ENCODE results near the gene TUBB8. TPM values are rescaled to one million over a fixed set of nuclear protein-coding genes. Genes with fewer than 3 reads are reported as not detected.

Gene TUBB8
- total RNA-seq, 6 donors from 2014 or later = not detected

GRCh38 chr10:87177-88080 lies 38.3 kb upstream of the TUBB8 start:
- Histone ChIP-seq H3K4me3 (no peak overlapping the region), H3K4me1 (no peaks in the 10 kb centered on the region), H3K36me3 (no peaks in the 10 kb centered on the region), H3K9me3 (no peaks in the 10 kb centered on the region), H3K27me3 (no peaks in the 10 kb centered on the region), H3K27ac (no peak overlapping the region)
- TF ChIP-seq, protein P1, sequence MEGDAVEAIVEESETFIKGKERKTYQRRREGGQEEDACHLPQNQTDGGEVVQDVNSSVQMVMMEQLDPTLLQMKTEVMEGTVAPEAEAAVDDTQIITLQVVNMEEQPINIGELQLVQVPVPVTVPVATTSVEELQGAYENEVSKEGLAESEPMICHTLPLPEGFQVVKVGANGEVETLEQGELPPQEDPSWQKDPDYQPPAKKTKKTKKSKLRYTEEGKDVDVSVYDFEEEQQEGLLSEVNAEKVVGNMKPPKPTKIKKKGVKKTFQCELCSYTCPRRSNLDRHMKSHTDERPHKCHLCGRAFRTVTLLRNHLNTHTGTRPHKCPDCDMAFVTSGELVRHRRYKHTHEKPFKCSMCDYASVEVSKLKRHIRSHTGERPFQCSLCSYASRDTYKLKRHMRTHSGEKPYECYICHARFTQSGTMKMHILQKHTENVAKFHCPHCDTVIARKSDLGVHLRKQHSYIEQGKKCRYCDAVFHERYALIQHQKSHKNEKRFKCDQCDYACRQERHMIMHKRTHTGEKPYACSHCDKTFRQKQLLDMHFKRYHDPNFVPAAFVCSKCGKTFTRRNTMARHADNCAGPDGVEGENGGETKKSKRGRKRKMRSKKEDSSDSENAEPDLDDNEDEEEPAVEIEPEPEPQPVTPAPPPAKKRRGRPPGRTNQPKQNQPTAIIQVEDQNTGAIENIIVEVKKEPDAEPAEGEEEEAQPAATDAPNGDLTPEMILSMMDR (IDR thresholded peaks at IDR 0.05) = no peak
- TF ChIP-seq POLR2A (IDR thresholded peaks at IDR 0.05) (no peak), EP300 (IDR thresholded peaks at IDR 0.05) (no peak), POLR2AphosphoS5 (IDR thresholded peaks at IDR 0.05) (no peak)
- DNase-seq (peak in 1 of 2 donors; percentile 56), ATAC-seq (ENCODE audit: low FRiP score in 2 of 2) (no peak)
- 53 to 68% methylated on average over 11 to 19 of the region's 19 CpGs for WGBS, 2 donors

GRCh38 chr10:86031-86430 lies 36.9 kb upstream of the TUBB8 start:
- Histone ChIP-seq H3K27ac (no peak overlapping the region), H3K27me3 (no peaks in the 10 kb centered on the region), H3K36me3 (no peaks in the 10 kb centered on the region), H3K4me3 (no peak overlapping the region), H3K9me3 (no peaks in the 10 kb centered on the region), H3K4me1 (no peaks in the 10 kb centered on the region)
- peak in 1 of 2 donors; percentile 29 for DNase-seq
- 84 to 87% methylated on average over 5 to 10 of the region's 10 CpGs for WGBS, 2 donors
- TF ChIP-seq POLR2AphosphoS5 (IDR thresholded peaks at IDR 0.05) (no peak), POLR2A (IDR thresholded peaks at IDR 0.05) (no peak), EP300 (IDR thresholded peaks at IDR 0.05) (no peak)
- TF ChIP-seq, protein P1 (IDR thresholded peaks at IDR 0.05) = no peak
- no peak for ATAC-seq (ENCODE audit: low FRiP score in 2 of 2)

GRCh38 chr10:85044-85443 lies 35.9 kb upstream of the TUBB8 start:
- H3K4me1 ChIP-seq = no peaks in the 10 kb centered on the region
- H3K27me3 ChIP-seq = no peaks in the 10 kb centered on the region
- H3K9me3 ChIP-seq = no peaks in the 10 kb centered on the region
- H3K4me3 ChIP-seq = no peak overlapping the region
- 76 to 82% methylated on average over 7 to 8 of the region's 8 CpGs for WGBS, 2 donors
- no peak for ATAC-seq (ENCODE audit: low FRiP score in 2 of 2)
- no peak overlapping the region for H3K27ac ChIP-seq
- no peaks in the 10 kb centered on the region for H3K36me3 ChIP-seq
- TF ChIP-seq POLR2AphosphoS5 (IDR thresholded peaks at IDR 0.05) = no peak
- TF ChIP-seq, protein P1 (IDR thresholded peaks at IDR 0.05) = no peak
- TF ChIP-seq POLR2A (IDR thresholded peaks at IDR 0.05) = no peak
- TF ChIP-seq EP300 (IDR thresholded peaks at IDR 0.05) = no peak
- DNase-seq = peak in 1 of 2 donors; percentile 36

- TF ChIP-seq POLR2A (IDR thresholded peaks at IDR 0.05) = no peak
- no peaks in the 10 kb centered on the region for H3K4me1 ChIP-seq
- 84 to 85% methylated on average over 8 to 9 of the region's 9 CpGs for WGBS, 2 donors
- no peaks in the 10 kb centered on the region for H3K36me3 ChIP-seq
- no peak for ATAC-seq (ENCODE audit: low FRiP score in 2 of 2)
- DNase-seq = no peak
- H3K27ac ChIP-seq = no peak overlapping the region
- H3K27me3 ChIP-seq = no peaks in the 10 kb centered on the region
- no peak overlapping the region for H3K4me3 ChIP-seq
- no peaks in the 10 kb centered on the region for H3K9me3 ChIP-seq
These were observed 34.9 kb upstream of the TUBB8 start for GRCh38 chr10:83930-84530.

DNA sequence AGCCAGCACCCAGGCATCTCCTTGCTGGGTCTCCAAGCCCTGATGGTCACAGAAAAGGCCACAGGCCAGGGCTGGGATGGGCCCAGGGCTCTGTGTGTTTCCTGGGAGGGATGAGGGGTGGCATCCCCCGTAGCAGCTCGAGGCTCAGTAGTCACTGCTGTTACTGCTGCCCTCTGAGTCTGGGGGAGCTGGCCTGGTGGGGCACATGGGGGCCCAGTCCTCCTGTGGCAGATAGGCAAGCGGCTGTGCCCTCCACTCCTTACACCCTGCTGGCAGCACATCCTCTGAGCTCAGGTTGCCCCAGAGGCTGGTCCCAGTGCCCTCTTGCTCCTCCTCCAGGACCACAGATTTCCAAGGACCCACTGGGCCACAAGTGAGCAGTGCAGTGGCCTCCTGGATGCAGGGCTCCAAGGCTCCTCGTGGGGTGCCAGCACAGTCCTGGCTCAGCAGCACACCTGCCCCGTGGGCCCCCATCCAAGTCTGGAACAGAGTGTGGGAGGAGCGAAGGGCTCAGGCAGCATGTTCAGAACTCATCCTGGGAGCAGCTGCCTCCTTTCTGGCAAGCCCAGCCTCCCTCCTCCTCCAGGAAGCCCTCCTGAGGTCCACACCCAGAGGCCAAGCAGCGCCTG lies 31.5 kb upstream of the TUBB8 start:
- H3K27ac ChIP-seq = no peak overlapping the region

More for the DNA sequence above, 31.5 kb upstream of the TUBB8 start:
- DNase-seq (peak in 1 of 2 donors; percentile 42), ATAC-seq (ENCODE audit: low FRiP score in 2 of 2) (no peak)
- Histone ChIP-seq H3K4me1 (peaks cover 0 to 11% (median 0%) of the 10 kb centered on the region in 4 donors), H3K27me3 (no peaks in the 10 kb centered on the region), H3K9me3 (no peaks in the 10 kb centered on the region), H3K4me3 (no peak overlapping the region), H3K36me3 (no peaks in the 10 kb centered on the region)
- WGBS, 2 donors = 75 to 83% methylated on average over 1 to 5 of the region's 7 CpGs
- no peak for TF ChIP-seq POLR2AphosphoS5 (IDR thresholded peaks at IDR 0.05)
- TF ChIP-seq, protein P1 (IDR thresholded peaks at IDR 0.05) = no peak
- no peak for TF ChIP-seq EP300 (IDR thresholded peaks at IDR 0.05)
- no peak for TF ChIP-seq POLR2A (IDR thresholded peaks at IDR 0.05)

Data from upper lobe of left lung (tissue), 6 donors.